OCI-LY1 (cell line): Measurements from ENCODE around the gene PHOSPHO2.

Experiments used
- H2AFZ ChIP-seq: fragments of 200-600 bp; sonication (generic), shearing (Covaris generic); 2 replicates; pipeline ENCODE4 v1.6.0; 2014; ENCODE audit warnings: antibody characterized with exemption, mild to moderate bottlenecking, low read length
- H3F3A ChIP-seq: fragments of 200-600 bp; sonication (generic), shearing (Covaris generic); 2 replicates; pipeline ENCODE4 v1.6.0; 2014; ENCODE audit warnings: mild to moderate bottlenecking, antibody characterized with exemption, low read length, moderate library complexity; ENCODE audit not compliant: insufficient read depth
- H3K27ac ChIP-seq: fragments of 200-600 bp; sonication (generic); 2 replicates; pipeline ENCODE4 v1.5.1; 2014; ENCODE audit warnings: low read length, mixed run types, mild to moderate bottlenecking, low read depth; ENCODE audit not compliant: poor library complexity, severe bottlenecking
- H3K27me3 ChIP-seq: fragments of 200-600 bp; sonication (generic); 2 replicates; pipeline ENCODE4 v1.6.0; 2014; ENCODE audit warnings: antibody characterized with exemption, mild to moderate bottlenecking, low read length, moderate library complexity; ENCODE audit not compliant: insufficient read depth
- H3K36me3 ChIP-seq: fragments of 200-600 bp; sonication (generic); 2 replicates; pipeline ENCODE4 v1.6.1; 2014; ENCODE audit warnings: mild to moderate bottlenecking, antibody characterized with exemption, low read length, moderate library complexity, mixed read lengths; ENCODE audit not compliant: insufficient read depth
- H3K4me1 ChIP-seq: fragments of 200-600 bp; sonication (generic); 2 replicates; pipeline ENCODE4 v1.5.1; 2014; ENCODE audit warnings: mild to moderate bottlenecking, low read length, moderate library complexity; ENCODE audit not compliant: insufficient read depth, severe bottlenecking
- H3K4me2 ChIP-seq: fragments of 200-600 bp; sonication (generic), shearing (Covaris generic); 2 replicates; pipeline ENCODE4 v1.6.1; 2014; ENCODE audit warnings: low read length
- H3K4me3 ChIP-seq: fragments of 200-600 bp; sonication (generic); 2 replicates; pipeline ENCODE4 v1.5.1; 2014; ENCODE audit warnings: low read length, low read depth, mild to moderate bottlenecking, mixed read lengths; ENCODE audit not compliant: poor library complexity, severe bottlenecking
- H3K79me2 ChIP-seq: fragments of 200-600 bp; shearing (Covaris generic); 2 replicates; pipeline ENCODE4 v1.6.1; 2016; ENCODE audit warnings: mixed run types, low read length, mixed read lengths; ENCODE audit not compliant: insufficient read depth
- H3K9ac ChIP-seq: fragments of 200-600 bp; sonication (generic), shearing (Covaris generic); 2 replicates; pipeline ENCODE4 v1.6.1; 2014; ENCODE audit warnings: mild to moderate bottlenecking, low read length, mixed read lengths
- H3K9me2 ChIP-seq: fragments of 200-600 bp; sonication (generic), shearing (Covaris generic); 2 replicates; pipeline ENCODE4 v1.6.1; 2014; ENCODE audit warnings: low read depth, mild to moderate bottlenecking, low read length, mixed read lengths
- H3K9me3 ChIP-seq: fragments of 200-600 bp; shearing (Covaris generic); 2 replicates; pipeline ENCODE4 v1.6.1; 2014; ENCODE audit warnings: low read length, mixed read lengths
- H4K20me1 ChIP-seq: fragments of 200-600 bp; sonication (generic), shearing (Covaris generic); 2 replicates; pipeline ENCODE4 v1.6.0; 2016; ENCODE audit warnings: mild to moderate bottlenecking, low read length; ENCODE audit not compliant: insufficient read depth
- CTCF ChIP-seq: fragments of 200-600 bp; sonication (generic), shearing (Covaris generic); IDR thresholded peaks from 2 replicates; pipeline ENCODE4 v1.5.1; 2017; ENCODE audit warnings: mild to moderate bottlenecking, antibody characterized with exemption, low read length, moderate library complexity, mixed read lengths
- EZH2 ChIP-seq: fragments of 200-600 bp; sonication (generic), shearing (Covaris generic); IDR thresholded peaks from 2 replicates; pipeline ENCODE4 v1.8.0; 2017; ENCODE audit warnings: borderline replicate concordance, mixed run types, mild to moderate bottlenecking, antibody characterized with exemption, low read length, moderate library complexity, mixed read lengths

The PHOSPHO2 gene

GRCh38 chr2:169713331-169713730 is 19.1 kb downstream of the PHOSPHO2 start:
- H3K79me2 ChIP-seq = no peaks in the 10 kb centered on the region
- no peak overlapping the region for H3K4me2 ChIP-seq
- no peaks in the 10 kb centered on the region for H3K27me3 ChIP-seq
- no peak overlapping the region for H3K27ac ChIP-seq
- no peaks in the 10 kb centered on the region for H3F3A ChIP-seq
- H3K9ac ChIP-seq = no peak overlapping the region
- H3K9me3 ChIP-seq = no peaks in the 10 kb centered on the region
- H3K9me2 ChIP-seq = no peaks in the 10 kb centered on the region
- no peak overlapping the region for H2AFZ ChIP-seq
- no peak overlapping the region for H3K4me3 ChIP-seq
- TF ChIP-seq CTCF = no peak
- TF ChIP-seq EZH2 = no peak
- no peaks in the 10 kb centered on the region for H3K4me1 ChIP-seq
- H4K20me1 ChIP-seq = no peaks in the 10 kb centered on the region
- no peaks in the 10 kb centered on the region for H3K36me3 ChIP-seq

- no peak overlapping the region for H3K27ac ChIP-seq
- TF ChIP-seq EZH2 = no peak
- TF ChIP-seq CTCF = no peak
- no peak overlapping the region for H3K4me2 ChIP-seq
- H2AFZ ChIP-seq = no peak overlapping the region
- H4K20me1 ChIP-seq = no peaks in the 10 kb centered on the region
- no peaks in the 10 kb centered on the region for H3K27me3 ChIP-seq
- H3K9me2 ChIP-seq = no peaks in the 10 kb centered on the region
- H3K9me3 ChIP-seq = no peaks in the 10 kb centered on the region
- no peaks in the 10 kb centered on the region for H3K79me2 ChIP-seq
- H3F3A ChIP-seq = no peaks in the 10 kb centered on the region
- no peak overlapping the region for H3K9ac ChIP-seq
- H3K36me3 ChIP-seq = no peaks in the 10 kb centered on the region
- no peaks in the 10 kb centered on the region for H3K4me1 ChIP-seq
- H3K4me3 ChIP-seq = no peak overlapping the region
Observed at GRCh38 chr2:169714699-169715098, 20.4 kb downstream of the PHOSPHO2 start.

GRCh38 chr2:169715379-169716237 is 21.3 kb downstream of the PHOSPHO2 start:
- Histone ChIP-seq H3K27me3 (no peaks in the 10 kb centered on the region), H4K20me1 (no peaks in the 10 kb centered on the region), H3K36me3 (no peaks in the 10 kb centered on the region), H2AFZ (no peak overlapping the region), H3K4me2 (no peak overlapping the region), H3K9me3 (no peaks in the 10 kb centered on the region), H3K4me3 (no peak overlapping the region), H3K79me2 (no peaks in the 10 kb centered on the region), H3K9me2 (no peaks in the 10 kb centered on the region), H3K9ac (no peak overlapping the region), H3F3A (no peaks in the 10 kb centered on the region), H3K4me1 (no peaks in the 10 kb centered on the region), H3K27ac (no peak overlapping the region)
- no peak for TF ChIP-seq EZH2
- TF ChIP-seq CTCF = no peak
